Thoracic aorta (tissue), 2 donors: ENCODE results near the gene VPS54. TPM values are rescaled to one million over a fixed set of nuclear protein-coding genes. Genes with fewer than 3 reads are reported as not detected.
"Not testable (repeated sequence)": the region's sequence is repeated elsewhere in the genome, so short reads cannot be mapped to it uniquely, and the experiment has no call there.

Experiments used
- ATAC-seq: fragments of 150-250 bp; one replicate; pipeline ENCODE4 v1.8.0; 2017; ENCODE audit warnings: low read depth; ENCODE audit not compliant: insufficient number of reproducible peaks, low FRiP score
- DNase-seq: peaks from one replicate; pipeline ENCODE4 v3.0.0-alpha.2; 2020; ENCODE audit warnings: low spot score
- H3K27ac ChIP-seq, 2 donors: fragments of 200-600 bp; sonication (generic); 1 replicate in 1 of 2; 2 replicates in 1 of 2; pipeline ENCODE4 v1.5.1; 2016; ENCODE audit warnings: mild to moderate bottlenecking in 2 of 2, moderate library complexity in 2 of 2
- H3K27me3 ChIP-seq: fragments of 200-600 bp; sonication (generic); replicated peaks from 2 replicates; pipeline ENCODE4 v1.6.0; 2016; ENCODE audit warnings: mild to moderate bottlenecking; ENCODE audit not compliant: insufficient read depth
- H3K36me3 ChIP-seq: fragments of 200-600 bp; sonication (generic); one replicate; pipeline ENCODE4 v1.5.1; 2016
- H3K4me1 ChIP-seq, 2 donors: fragments of 200-600 bp; sonication (generic); 1 replicate in 1 of 2; 2 replicates in 1 of 2; pipeline versions ENCODE4 v1.5.1 to v1.6.0; 2016; ENCODE audit warnings: low read depth in 2 of 2, mild to moderate bottlenecking in 1 of 2; ENCODE audit not compliant: control insufficient read depth in 1 of 2
- H3K4me3 ChIP-seq: fragments of 200-600 bp; sonication (generic); 2 replicates; pipeline ENCODE4 v1.5.1; 2016; ENCODE audit warnings: mild to moderate bottlenecking
- H3K9me3 ChIP-seq: fragments of 200-600 bp; sonication (generic); 2 replicates; pipeline ENCODE4 v1.5.1; 2016
- total RNA-seq, 2 donors: library from RNA; depleted of rRNA; stranded (reverse); fragments of >200 nt; gene quantifications; one replicate each; pipeline versions ENCODE4 v1.1.0 to v1.2.3, GENCODE V29; 2016
- TF ChIP-seq, protein P1 (sequence below): fragments of 200-600 bp; sonication (generic); IDR thresholded peaks from one replicate; pipeline ENCODE4 v1.5.1; 2019; ENCODE audit warnings: antibody characterized with exemption

Gene VPS54
- total RNA-seq, 2 donors from 2014 or later = 20.0 to 22.1 TPM

DNA sequence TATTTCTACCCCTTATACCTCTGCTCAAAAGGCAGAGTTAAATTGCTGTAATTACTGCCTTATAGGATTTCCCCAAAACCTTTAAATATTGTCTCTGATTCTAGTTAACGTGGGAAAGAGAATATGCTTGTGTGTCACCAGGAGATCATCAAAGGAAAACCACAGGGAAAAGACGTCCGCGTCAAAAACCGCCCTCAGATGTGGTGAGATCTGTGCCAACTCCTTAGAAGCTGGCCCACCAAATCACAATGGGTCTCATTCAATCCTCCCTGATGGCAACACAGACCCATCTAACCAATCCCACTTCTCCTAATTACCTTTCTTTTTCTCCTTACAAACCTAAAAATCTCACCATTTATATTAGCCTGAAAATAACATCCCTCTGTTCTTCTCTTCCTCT is 25.4 kb downstream of the VPS54 start:
- Histone ChIP-seq H3K27ac (no peak overlapping the region), H3K4me1 (no peaks in the 10 kb centered on the region), H3K27me3 (no peaks in the 10 kb centered on the region), H3K36me3 (no peaks in the 10 kb centered on the region), H3K9me3 (no peaks in the 10 kb centered on the region), H3K4me3 (no peak overlapping the region)
- DNase-seq = no peak
- no peak for ATAC-seq
- TF ChIP-seq, protein P1, sequence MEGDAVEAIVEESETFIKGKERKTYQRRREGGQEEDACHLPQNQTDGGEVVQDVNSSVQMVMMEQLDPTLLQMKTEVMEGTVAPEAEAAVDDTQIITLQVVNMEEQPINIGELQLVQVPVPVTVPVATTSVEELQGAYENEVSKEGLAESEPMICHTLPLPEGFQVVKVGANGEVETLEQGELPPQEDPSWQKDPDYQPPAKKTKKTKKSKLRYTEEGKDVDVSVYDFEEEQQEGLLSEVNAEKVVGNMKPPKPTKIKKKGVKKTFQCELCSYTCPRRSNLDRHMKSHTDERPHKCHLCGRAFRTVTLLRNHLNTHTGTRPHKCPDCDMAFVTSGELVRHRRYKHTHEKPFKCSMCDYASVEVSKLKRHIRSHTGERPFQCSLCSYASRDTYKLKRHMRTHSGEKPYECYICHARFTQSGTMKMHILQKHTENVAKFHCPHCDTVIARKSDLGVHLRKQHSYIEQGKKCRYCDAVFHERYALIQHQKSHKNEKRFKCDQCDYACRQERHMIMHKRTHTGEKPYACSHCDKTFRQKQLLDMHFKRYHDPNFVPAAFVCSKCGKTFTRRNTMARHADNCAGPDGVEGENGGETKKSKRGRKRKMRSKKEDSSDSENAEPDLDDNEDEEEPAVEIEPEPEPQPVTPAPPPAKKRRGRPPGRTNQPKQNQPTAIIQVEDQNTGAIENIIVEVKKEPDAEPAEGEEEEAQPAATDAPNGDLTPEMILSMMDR = no peak

- not testable (repeated sequence) for H3K9me3 ChIP-seq, H3K4me3 ChIP-seq, H3K27ac ChIP-seq, H3K36me3 ChIP-seq, H3K27me3 ChIP-seq, ATAC-seq, DNase-seq, H3K4me1 ChIP-seq
These were observed 26.1 kb downstream of the VPS54 start for GRCh38 chr2:63993130-63993584.

DNA sequence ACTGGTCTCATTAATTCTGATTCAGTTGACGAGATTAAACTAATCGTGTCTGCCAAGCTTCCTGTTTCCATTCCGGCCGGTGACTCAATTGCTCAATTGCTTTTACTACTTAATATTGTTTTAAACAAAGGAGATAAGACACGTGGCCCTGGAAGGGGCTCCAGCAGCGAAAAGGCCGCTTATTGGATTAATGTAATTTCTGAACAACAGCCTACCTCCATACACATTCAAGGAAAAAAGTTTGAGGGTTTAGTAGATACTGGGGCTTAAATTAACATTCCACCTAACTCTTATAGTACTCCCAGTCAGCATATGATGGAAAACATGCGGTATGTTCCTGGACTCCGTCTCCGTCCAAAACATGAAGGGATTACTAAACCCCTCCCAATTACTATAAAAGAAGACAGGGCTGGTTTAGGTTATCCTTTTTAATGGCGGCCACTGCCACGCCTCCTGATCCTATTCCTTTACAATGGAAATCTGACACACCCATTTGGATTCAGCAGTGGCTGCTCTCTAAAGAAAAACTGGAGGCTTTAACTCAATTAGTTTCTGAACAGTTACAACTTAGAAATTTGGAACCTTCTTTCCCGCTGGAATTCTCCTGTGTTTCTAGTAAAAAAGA is 27.1 kb downstream of the VPS54 start:
- Histone ChIP-seq H3K9me3 (no peaks in the 10 kb centered on the region), H3K27ac (no peak overlapping the region), H3K4me1 (no peaks in the 10 kb centered on the region), H3K4me3 (no peak overlapping the region), H3K36me3 (no peaks in the 10 kb centered on the region), H3K27me3 (no peaks in the 10 kb centered on the region)
- no peak for DNase-seq
- TF ChIP-seq, protein P1 = no peak
- no peak for ATAC-seq

DNA sequence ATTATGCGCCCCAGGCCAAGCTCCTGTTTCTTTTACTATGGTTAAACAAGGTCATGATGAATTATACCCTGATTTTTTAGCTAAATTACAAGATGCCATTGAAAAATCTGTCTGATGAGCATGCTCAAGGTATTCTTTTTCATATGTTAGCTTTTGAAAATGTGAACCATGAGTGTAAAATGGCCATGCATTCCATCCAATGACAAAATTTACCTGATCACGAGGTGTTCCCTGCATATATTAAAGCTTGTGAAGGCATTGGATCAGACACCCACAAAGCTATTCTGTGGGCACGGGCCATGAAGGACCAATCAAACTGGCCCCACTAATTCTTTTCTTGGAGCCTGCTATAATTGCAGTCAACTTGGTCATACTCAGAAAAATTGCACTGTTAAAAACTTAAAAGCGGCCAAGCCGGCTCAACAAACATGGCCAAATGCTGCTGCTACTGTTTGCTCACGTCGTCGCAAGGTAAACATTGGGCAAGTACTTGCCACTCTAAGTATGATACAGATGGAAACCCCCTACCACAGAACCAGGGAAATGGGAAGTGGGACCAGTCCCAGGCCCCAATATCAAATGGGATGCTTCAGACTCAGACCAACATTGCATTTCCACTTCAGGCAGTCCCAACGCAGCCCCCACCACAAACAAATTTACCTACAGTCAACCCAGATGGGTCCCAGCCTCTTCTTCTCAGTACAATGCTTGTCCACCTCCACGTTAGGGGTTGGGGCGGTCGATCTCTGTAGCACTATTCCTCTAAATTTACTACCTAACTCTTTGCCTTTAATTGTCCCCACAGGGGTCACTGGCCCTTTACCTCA is 27.8 kb downstream of the VPS54 start:
- DNase-seq, ATAC-seq, H3K36me3 ChIP-seq, H3K27ac ChIP-seq, H3K4me3 ChIP-seq, H3K4me1 ChIP-seq, H3K9me3 ChIP-seq, H3K27me3 ChIP-seq: not testable (repeated sequence)

DNA sequence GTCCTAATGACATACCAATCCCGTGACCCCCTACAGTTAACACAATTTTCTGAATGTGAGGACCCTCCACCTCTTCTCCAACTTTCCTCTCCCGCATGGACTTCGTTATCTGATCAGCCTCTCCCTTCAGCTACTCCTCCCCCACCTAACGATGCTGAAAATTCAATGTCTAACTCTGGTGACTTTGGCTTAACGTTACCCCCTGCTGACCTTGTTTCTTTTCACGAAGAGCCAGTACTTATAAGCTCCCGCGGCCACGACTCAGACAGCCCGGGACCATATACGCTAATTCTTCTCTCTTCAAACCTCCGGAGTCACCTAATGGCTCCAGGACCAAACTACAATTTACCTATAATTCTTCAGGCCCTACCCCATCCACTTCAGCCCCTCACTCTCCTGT is 29.2 kb downstream of the VPS54 start:
- H3K27me3 ChIP-seq = no peaks in the 10 kb centered on the region
- H3K4me1 ChIP-seq = peaks cover 7 to 10% of the 10 kb centered on the region in 2 donors
- DNase-seq (no peak), ATAC-seq (no peak)
- H3K4me3 ChIP-seq = no peak overlapping the region
- H3K27ac ChIP-seq = no peak overlapping the region
- H3K36me3 ChIP-seq = no peaks in the 10 kb centered on the region
- TF ChIP-seq, protein P1 = no peak
- no peaks in the 10 kb centered on the region for H3K9me3 ChIP-seq

GRCh38 chr2:63988842-63989436 is 30.3 kb downstream of the VPS54 start:
- H3K9me3 ChIP-seq, H3K4me3 ChIP-seq, H3K36me3 ChIP-seq, DNase-seq, ATAC-seq, H3K27ac ChIP-seq, H3K27me3 ChIP-seq: not testable (repeated sequence)
- peaks cover 9 to 10% of the 10 kb centered on the region in 2 donors for H3K4me1 ChIP-seq
